ENCODE measurements around the gene NDUFV1.
"Not testable (repeated sequence)": the region's sequence is repeated elsewhere in the genome, so short reads cannot be mapped to it uniquely, and the experiment has no call there.

- TF ChIP-seq, protein P1, sequence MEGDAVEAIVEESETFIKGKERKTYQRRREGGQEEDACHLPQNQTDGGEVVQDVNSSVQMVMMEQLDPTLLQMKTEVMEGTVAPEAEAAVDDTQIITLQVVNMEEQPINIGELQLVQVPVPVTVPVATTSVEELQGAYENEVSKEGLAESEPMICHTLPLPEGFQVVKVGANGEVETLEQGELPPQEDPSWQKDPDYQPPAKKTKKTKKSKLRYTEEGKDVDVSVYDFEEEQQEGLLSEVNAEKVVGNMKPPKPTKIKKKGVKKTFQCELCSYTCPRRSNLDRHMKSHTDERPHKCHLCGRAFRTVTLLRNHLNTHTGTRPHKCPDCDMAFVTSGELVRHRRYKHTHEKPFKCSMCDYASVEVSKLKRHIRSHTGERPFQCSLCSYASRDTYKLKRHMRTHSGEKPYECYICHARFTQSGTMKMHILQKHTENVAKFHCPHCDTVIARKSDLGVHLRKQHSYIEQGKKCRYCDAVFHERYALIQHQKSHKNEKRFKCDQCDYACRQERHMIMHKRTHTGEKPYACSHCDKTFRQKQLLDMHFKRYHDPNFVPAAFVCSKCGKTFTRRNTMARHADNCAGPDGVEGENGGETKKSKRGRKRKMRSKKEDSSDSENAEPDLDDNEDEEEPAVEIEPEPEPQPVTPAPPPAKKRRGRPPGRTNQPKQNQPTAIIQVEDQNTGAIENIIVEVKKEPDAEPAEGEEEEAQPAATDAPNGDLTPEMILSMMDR (IDR thresholded peaks at IDR 0.05) = not testable (repeated sequence)
- TF ChIP-seq POLR2A (IDR thresholded peaks at IDR 0.05) = not testable (repeated sequence)
Observed at GRCh38 chr11:67659651-67660165, 53.0 kb downstream of the NDUFV1 start.

Data from testis (tissue), 2 donors.